Medulla oblongata (tissue), 1 donor: ENCODE data around the gene GPS1.

ENCODE experiments used
- DNase-seq: peaks from one replicate; pipeline ENCODE4 v3.0.0-alpha.2; 2015; ENCODE audit errors: extremely low spot score

Gene GPS1

DNA sequence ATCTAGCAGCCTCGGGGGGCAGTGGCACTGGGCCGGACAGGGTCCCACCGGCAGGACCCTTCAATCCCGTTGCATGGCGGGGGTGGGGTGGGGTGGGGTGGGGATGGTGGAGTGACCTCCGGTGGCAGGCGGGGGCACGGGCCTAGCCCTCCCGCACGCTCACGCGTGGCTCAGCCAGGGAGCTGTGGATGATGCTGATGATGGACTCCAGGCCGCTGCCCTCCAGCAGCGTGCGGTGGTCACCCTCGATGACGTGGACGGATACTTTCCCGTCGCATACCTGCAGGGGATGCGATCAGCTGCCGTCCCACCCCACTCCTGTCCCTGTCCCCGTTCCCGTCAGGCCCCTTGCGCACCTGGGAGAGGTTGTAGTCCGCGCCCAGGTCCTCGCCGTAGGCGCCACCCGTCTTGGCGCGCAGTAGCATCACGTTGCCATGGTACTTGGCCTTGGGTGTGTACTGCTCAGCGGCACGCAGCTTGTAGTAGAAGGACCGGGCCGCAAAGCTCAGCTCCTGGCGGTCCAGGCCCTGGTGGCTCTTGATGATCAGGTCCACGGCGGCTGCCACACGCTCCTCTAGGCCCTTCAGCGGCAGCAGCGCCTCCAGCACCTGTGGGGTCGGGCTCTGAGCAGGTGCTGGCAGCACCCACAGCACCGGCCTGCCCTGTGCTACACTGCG, 27.4 kb downstream of the GPS1 start:
- no peak for DNase-seq

DNA sequence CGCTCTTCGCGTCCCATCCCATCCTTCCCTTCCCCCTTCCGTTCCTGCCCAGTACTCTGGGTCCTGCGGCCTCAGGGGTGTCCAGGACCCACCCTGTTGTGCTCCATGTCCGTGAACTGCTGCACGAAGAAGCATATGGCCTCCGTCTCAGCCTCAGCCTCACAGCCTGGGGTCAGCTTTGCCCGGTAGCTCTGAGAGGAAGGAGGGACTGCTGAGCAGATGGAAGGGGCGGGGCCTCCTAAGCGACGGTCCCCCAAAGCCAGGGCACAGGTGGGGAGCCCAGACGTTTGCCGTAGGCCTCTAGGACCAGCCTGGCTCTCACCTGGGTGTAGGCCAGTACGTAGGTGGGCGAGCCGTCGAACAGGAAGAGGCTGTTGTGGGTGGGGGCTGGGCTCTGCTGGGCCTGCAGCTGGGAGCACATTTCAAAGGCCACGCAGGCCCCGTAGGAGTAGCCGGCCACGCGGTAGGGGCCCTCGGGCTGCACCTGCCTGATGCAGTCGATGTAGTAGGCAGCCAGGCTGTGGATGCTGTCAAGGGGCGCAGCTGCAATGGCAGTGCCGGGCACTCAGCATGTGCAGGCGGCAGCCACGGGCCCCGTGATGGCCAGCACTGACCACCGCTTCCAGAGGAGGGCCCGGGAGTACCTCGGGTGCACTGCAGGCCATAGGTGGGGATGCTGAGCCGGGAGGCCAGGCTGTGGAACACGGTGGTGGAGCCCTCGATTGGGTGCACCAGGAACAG, 28.5 kb downstream of the GPS1 start:
- no peak for DNase-seq

DNA sequence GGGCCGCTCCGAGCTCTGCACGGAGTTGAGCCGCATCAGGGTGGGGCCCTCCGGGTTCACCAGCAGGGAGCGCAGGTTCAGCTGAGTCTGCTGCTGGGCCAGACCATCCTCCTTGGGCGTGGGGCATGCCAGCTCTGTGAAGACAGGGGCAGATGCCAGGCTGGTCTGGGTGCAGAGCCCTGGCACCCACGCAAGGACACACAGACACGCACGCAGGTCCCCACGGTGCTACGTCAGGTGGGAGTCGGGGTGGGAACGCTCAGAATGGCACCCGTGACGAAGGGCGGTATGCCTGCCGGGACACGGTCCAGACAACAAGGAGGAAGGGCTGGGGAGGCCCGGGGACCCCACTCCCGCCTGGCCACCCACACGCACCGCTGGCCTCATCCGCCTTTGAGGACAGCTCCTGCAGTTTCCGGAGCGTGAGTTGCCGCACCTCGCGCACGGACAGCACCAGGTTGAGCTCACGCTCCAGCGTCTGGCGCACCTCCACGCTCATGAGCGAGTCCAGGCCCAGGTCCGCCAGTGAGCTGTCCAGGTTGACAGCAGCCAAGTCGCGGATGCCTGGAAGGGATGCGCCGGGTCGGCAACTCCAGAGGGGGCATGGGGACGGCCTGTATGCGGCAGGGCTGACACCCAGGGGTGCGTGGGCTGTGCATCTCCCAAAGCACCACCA, 29.2 kb downstream of the GPS1 start:
- DNase-seq: no peak

DNA sequence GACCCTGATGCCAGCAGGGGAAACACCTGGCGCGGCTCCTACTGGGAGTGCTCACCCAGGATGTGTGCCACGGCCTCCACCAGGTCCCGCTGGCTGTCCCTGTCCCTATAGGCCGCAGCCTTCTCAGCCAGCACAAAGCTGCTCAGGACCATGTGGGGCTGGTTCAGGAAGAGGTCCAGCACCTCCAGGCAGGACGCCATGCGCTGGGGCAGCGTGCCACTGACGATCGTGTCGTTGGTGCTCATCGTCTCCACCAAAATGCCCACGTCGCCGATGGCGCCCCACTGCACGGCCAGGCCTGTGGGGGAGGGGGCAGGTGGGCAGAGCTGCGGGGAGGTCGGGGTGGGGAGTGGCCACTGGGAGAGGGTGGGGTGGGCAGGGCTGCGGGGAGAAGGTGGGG, 29.8 kb downstream of the GPS1 start:
- no peak for DNase-seq

DNA sequence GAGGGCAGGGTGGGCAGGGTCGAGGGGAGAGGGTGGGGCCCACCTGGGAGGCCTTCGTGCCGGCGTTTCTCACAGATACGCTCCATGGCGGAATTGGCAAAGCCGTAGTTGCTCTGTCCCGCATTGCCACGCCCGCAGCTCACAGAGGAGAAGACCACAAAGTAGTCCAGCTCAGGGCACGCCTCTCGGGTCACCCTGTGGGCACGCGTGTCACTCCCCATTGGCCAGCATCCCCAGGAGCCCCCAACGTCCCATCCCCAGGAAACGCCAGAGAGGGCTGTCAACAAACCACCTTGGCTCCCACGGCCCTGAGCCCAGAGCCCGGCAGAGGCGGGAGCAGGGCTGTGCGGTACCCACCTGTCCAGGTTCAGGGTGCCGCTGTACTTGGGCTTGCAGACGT, 30.3 kb downstream of the GPS1 start:
- DNase-seq: no peak

DNA sequence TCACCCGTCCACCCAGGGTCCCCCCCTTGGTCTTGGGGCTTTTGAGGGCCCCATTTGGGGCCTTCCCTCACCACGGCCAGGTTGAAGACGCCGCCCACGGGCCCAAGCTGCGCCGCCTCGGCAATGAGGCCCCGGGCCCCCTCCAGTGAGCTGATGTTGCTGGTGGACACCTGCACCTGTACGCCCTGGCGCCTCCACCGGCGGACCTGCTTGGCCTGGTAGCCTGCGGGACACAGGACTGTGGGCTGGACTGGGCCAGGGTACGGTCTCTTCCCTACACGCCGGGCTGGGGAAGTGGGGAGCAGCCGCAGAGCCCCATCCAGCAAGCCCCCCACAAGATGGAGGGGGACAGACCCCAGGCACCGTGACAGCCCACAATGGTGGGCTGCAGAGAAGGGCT, 30.8 kb downstream of the GPS1 start:
- DNase-seq: no peak

DNA sequence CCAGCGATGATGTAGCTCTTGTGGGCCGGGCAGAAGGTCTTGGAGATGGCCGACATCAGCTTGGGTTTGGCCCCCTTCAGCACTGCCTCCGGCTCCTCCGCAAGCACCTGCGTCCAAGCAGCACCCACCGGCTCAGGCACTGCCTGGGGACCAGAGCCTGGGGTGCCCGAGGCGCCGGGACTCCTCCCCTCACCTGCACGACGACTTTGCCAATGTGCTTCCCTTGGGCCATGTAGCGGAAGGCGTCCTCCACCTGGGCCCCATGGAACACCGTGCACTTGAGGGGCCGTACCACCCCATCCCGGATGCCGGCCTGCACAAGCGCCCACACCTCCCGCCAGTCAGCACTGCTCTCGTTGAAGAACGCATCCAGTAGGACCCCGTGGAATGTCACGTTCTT, 31.3 kb downstream of the GPS1 start:
- no peak for DNase-seq

DNA sequence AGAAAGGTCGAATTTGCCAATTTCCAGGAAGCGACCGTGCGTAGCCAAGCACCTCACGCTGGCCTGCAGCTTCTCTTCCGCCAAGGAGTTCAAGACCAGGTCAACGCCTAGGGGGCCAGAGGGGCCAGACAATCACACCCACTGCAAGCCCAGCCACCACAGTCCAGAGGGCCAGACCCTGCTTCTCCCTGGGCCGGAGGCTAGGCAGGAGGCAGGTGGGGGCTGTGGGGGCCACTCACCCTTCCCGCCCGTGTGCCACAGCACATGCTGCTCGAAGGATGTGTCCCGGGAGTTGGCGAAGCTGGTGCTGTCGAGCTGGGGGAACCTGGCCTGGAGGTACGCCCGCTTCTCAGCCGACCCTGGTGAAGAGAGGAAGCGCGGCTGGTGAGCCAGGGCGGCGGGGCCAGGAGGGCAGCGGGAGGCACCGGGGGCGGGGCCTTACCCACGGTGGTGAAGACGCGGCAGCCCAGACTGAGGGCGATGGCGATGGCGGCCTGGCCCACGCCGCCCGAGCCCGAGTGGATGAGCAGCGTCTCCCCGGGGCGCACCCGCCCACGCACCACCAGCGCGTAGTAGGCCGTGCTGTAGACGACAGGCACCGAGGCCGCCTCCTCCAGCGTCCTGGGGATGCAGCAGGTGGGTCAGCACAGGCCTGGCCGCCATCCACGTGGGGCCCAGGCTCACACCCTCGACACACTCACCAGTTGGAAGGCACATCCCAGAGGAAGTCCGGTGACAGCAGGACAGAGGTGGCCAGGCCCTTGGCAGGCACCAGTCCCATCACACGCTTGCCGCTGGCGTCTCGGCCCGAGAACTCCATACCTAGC, 32.0 kb downstream of the GPS1 start:
- no peak for DNase-seq

DNA sequence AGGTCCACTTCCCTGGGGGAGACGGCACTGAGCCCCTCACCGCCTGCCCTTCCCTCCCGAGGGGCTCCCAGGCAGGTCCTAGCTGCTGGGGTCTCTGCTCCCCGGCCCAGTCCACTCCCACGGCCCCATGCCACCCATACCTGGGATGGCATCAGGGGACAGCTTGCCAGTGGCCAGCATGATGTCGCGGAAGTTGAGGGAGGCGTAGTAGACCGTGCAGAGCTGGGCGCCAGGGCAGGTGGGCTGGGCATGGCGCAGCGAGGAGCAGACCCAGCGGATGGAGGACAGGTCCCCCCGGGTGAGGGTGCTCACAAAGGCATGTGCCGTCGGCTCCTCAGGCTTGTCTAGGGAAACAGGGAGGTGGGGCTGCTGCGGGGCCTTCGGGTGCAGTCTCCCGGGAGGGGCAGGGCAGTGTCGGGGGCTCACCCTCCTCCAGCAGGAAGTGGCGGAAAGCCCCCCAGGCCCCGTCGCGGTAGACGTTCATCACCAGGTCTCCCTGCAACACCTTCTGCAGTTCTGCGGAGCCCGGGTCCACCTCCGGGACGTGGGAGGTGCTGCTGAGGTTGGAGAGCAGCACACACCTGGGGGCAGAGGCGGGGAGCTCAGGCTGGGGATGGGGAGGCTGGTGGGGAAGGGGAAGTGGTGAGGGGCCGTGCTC, 32.8 kb downstream of the GPS1 start:
- no peak for DNase-seq

DNA sequence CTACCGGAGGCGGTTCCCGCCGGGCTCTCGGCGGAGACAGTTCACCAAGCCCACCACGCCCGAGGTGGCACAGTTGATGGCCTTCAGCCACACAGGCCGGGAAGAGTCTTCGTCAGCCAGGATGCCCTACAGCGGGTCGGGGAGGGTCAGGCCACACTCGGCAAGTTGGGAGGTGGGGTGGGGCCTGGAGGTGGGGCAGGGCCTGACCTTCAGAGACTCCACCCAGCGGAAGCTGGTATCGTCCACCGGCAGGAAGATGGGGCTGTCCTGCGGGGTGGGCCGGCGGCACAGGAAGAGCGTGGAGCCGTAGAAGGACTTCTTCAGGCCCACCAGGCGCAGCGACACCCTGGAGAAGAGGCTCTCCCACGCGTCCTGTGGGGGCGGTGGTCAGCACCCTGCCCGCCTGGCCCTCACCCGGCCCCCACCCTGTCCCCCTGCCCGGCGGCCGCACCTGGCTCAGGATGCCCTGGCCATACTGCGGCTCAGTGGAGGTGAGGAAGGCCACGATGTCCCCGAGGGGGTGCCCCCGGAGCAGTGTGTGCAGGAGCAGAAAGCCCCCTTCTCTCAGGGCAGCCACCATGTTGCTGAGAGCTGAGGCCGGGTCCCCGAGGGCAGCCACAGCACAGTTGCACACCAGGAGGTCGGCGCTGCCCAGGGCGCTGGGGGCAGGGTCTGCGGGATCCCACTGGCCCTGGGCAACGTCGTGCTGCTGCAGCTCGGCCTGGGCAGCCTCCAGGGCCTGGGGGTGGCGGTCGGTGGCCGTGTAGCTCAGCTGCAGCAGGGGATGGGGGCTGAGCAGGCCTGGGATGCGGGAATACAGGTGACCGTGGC, 33.5 kb downstream of the GPS1 start:
- no peak for DNase-seq

DNA sequence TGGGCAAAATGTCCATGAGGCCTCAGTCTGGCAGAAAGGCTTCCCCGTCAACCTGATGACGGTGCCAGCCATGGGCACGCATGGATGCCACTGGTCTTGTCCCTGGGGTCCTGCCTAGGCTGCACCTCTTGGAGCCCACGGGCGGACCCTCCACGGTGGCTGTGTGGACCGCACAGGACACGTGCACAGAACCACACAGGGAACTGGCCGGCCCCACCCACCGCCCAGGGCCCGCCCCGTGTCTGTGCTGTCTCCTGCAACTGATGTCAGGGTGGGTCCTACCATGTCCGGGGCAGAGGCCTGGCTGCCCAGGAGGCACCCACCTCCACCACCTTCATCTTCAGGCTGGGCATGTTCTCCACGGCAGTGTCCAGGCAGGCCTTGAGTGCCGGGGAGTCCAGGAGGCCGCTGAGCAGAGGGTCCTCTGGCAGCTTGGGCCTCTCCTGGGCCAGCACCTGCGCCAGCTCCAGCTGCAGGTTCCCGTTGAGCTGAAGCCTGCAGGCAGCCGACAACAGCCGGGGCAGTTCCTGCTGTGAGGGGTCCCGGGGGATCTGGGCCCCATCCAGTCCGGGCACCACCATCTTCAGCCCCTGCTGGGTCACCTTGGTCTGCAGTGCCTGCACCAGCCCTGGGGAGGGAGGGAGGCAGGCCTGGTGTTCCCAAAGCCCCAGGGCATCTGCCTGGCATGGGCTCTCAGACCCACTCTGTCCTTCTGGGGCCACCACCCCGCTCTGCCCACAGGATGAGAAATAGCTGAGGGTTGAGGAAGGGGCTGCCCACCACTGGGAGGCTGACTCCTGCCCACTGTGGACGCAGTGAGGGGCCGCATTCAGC, 34.5 kb downstream of the GPS1 start:
- no peak for DNase-seq

DNA sequence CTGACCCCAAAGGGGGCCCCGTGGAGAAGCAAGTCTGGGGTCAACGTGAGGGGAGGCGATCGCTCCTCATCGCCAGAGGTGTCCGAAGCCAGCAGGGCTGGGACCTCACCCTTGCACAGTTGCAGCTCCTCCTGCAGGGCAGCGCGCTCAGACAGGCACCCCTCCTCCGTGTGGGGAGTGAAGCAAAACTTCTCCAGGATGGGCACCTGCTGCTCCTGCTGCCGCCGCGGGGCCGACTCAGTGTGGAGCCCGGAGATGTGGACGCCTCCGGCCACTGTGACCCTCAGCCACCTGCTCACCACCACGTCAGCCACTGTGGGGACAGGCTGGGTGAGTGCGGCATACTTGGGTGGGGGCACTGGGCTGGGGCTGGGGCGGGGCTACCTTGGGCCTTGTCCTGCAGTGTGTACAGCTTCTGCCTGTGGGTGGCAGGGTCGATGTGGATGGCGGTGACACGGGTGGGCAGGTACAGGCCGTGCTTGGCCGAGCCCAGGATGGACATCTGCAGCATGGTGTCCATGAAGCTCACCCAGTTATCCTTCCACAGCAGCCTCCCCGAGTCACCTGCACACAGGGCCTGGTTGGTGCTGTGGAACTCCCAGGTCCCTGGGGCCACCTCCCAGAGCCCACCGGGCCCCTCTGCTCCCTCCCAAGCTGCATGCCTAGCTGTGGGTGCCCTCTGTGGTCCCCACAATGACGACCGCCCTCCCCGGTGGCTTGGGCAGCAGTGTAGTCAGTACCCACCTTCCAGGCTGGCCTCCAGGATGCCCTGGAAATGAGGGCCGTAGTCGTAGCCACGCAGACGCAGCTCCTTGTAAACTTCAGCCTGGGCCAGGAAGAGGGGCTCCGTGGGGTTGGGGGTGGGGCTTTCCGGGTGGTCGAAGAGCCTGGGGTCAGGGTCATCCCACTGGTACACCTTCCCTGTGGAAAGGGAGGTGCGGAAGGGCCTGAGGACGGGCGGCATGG, 35.5 kb downstream of the GPS1 start:
- DNase-seq: no peak

DNA sequence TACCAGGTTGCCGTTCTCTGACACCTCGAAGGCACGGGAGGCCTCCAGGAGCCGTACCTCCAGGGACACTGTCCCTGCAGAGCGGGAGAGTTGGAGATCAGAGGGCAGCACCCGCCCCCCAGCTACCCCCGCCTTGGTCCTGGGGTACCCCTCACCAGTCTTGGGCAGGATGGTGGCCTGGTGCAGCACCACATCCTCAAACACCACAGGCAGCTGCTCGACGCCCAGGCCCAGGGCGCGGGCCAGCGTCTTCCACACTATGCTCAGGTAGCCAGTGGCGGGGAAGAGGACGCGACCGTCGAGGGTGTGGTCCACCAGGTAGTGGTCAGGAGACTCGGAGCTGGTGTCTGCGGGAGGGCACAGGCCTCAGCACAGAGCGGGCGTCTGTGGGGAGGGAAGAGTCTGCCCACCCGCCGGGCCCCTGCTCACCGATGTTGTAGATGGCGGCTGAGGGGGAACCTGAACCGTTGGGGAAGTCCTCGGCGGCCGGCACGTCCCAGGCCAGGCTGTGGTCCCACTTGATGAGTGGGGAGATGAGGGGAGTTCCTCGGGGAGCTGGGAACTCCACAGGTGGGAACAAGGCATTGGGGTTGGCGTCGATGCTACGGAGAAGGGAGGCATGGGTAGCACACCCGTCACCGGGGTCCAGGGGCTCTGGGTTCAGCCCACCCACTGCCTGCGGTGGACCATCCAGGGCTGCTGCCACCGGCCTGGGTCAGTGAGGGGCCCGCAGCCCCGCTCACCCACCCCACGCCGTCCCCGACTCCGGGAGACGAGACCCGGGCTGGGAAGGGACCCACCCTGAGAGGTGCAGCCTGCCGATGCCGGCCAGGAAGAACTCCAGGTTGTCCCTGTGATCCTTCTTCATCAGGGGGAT, 36.5 kb downstream of the GPS1 start:
- no peak for DNase-seq

DNA sequence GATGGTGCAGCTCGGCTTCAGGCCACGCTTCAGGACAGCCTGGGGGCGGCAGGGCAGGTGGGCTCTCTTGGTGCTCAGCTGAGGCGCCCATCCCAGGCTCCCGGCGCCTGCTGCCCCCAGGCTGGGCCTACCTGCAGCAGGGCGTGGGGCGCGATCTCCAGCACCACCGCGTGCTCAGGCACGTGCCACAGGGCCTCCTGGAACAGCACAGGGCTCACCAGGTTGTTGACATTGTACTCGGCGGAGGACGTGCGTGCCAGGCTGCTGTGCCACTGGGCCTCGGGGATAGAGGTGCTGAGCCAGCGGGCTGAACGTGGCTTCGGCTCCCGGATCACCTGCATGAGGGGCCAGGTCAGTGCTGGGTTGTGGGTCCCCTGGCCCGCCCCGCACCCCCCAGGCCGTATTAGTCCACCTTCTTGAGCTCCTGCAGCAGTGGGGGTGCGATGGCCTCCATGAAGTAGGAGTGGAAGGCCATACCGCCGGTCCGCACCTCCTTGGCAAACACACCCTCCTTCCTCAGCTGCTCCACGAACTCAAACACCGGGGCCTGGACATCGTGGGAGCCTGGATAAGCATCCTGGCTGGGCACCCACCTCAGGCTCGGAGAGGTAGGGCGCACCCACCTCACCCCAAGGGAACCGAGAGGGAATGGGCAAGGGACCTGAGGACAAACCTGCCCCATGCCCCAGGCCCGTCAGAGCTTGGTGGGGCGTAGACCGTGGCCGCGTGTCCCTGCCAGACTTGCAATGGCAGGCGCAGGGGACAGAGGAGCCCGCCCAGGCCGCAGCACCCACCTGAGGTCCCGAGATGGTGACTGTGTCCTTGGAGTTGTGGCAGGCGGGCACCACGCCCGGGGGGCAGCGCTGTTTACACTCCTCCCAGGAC, 37.4 kb downstream of the GPS1 start:
- no peak for DNase-seq

DNA sequence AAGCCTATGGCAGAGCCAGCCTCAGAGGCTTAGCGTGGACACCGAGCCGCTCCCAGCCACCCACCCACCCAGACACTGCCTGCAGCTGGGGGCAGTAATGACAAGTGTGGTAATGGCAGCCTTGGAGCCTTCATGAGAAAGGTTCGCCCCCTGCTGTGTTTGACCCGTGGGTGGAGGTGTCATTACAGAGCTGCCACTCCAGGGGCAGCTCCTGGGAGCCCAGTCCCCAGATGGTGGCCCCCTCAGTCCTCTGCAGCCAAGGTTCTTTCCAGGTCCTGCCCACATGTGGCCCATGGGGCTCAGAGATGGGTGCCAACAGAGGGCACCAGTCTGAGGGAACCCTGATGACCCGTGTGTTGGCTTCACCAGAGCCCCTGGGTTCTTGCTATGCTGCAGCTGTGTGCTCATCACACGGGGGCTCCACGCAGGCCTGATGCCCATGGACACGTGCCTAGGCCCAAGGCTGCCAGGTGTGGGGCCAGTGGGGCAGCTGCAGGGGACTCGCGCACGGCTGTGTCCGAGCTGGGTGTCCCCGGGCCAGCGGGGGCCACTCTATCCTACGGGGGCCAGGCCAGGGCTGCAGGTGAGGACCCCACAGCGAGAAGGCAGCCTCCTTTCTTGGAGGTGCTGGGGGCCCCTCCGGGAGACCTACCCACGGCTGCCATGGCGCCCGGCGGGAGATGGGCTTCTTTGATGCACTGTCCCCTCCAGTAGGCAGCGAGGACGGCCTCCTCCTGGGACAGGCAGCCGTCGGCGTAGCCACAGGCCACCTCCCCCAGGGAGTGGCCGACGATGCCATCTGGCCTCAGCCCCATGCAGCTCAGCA, 38.2 kb downstream of the GPS1 start:
- no peak for DNase-seq
